Liver (tissue), 9 donors: ENCODE measurements around the gene PPP2R5C. TPM values are rescaled to one million over a fixed set of nuclear protein-coding genes. Genes with fewer than 3 reads are reported as not detected.

ENCODE experiments used
- DNase-seq: peaks from one replicate; pipeline ENCODE4 v3.0.0-alpha.2; 2017; ENCODE audit warnings: low spot score
- H3K27ac ChIP-seq, 2 donors: one replicate each; pipeline ENCODE4 v1.7.0; 2013; ENCODE audit warnings: inconsistent platforms in 2 of 2, low read length in 2 of 2, control low read depth in 1 of 2, low read depth in 1 of 2, mild to moderate bottlenecking in 1 of 2
- H3K27me3 ChIP-seq, 4 donors: one replicate each; pipeline versions ENCODE4 v1.6.1 to v1.7.0; 2013; ENCODE audit warnings: low read length in 3 of 4, inconsistent platforms in 1 of 4, mild to moderate bottlenecking in 1 of 4, moderate library complexity in 1 of 4; ENCODE audit not compliant: control insufficient read depth in 4 of 4, insufficient read depth in 4 of 4
- H3K36me3 ChIP-seq, 4 donors: one replicate each; pipeline versions ENCODE4 v1.6.1 to v1.7.0; 2013; ENCODE audit warnings: low read length in 3 of 4, mild to moderate bottlenecking in 3 of 4, low read depth in 1 of 4, moderate library complexity in 1 of 4; ENCODE audit not compliant: control insufficient read depth in 4 of 4, insufficient read depth in 3 of 4
- H3K4me1 ChIP-seq, 4 donors: one replicate each; pipeline versions ENCODE4 v1.6.1 to v1.7.0; 2013; ENCODE audit warnings: low read length in 3 of 4, mild to moderate bottlenecking in 3 of 4, moderate library complexity in 1 of 4; ENCODE audit not compliant: control insufficient read depth in 4 of 4, insufficient read depth in 4 of 4
- H3K4me3 ChIP-seq, 3 donors: one replicate each; pipeline versions ENCODE4 v1.6.1 to v1.7.0; 2013; ENCODE audit warnings: low read length in 3 of 3, control low read depth in 1 of 3, low read depth in 1 of 3, mild to moderate bottlenecking in 1 of 3
- H3K9ac ChIP-seq, 2 donors: one replicate each; pipeline ENCODE4 v1.7.0; 2013; ENCODE audit warnings: low read length in 2 of 2, mild to moderate bottlenecking in 2 of 2, moderate library complexity in 2 of 2, control low read depth in 1 of 2, low read depth in 1 of 2
- H3K9me3 ChIP-seq, 4 donors: one replicate each; pipeline versions ENCODE4 v1.6.1 to v1.7.0; 2013; ENCODE audit warnings: low read length in 3 of 4; ENCODE audit not compliant: control insufficient read depth in 4 of 4
- ATF3 ChIP-seq: IDR thresholded peaks from 2 replicates; pipeline ENCODE4 v1.6.1; 2016; ENCODE audit warnings: antibody characterized with exemption
- EGR1 ChIP-seq, 2 donors: IDR thresholded peaks; 2 replicates each; pipeline ENCODE4 v1.6.1; 2016 to 2018; ENCODE audit warnings: antibody characterized with exemption in 2 of 2, low read depth in 2 of 2
- FOXA1 ChIP-seq: IDR thresholded peaks from 2 replicates; pipeline ENCODE4 v1.6.1; 2016; ENCODE audit warnings: antibody characterized with exemption
- FOXA2 ChIP-seq: IDR thresholded peaks from 2 replicates; pipeline ENCODE4 v1.6.1; 2016; ENCODE audit warnings: antibody characterized with exemption
- GABPA ChIP-seq, 2 donors: IDR thresholded peaks in 1 of 2; conservative IDR thresholded peaks in 1 of 2; 2 replicates each; pipeline ENCODE4 v1.6.1; 2016; ENCODE audit warnings: antibody characterized with exemption in 2 of 2, mild to moderate bottlenecking in 1 of 2, moderate library complexity in 1 of 2
- HNF4A ChIP-seq, 2 donors: conservative IDR thresholded peaks; 2 replicates each; pipeline ENCODE4 v1.6.1; 2016; ENCODE audit warnings: antibody characterized with exemption in 2 of 2, mild to moderate bottlenecking in 2 of 2
- HNF4G ChIP-seq: IDR thresholded peaks from 2 replicates; pipeline ENCODE4 v1.6.1; 2016; ENCODE audit warnings: antibody characterized with exemption
- JUND ChIP-seq, 2 donors: IDR thresholded peaks; 2 replicates each; pipeline ENCODE4 v1.6.1; 2016; ENCODE audit warnings: antibody characterized with exemption in 2 of 2
- NR2F2 ChIP-seq: IDR thresholded peaks from 2 replicates; pipeline ENCODE4 v1.6.1; 2016; ENCODE audit warnings: antibody characterized with exemption
- RAD21 ChIP-seq, 2 donors: IDR thresholded peaks; 2 replicates each; pipeline ENCODE4 v1.6.1; 2016; ENCODE audit warnings: antibody characterized with exemption in 2 of 2, mild to moderate bottlenecking in 2 of 2
- RXRA ChIP-seq, 2 donors: IDR thresholded peaks; 2 replicates each; pipeline ENCODE4 v1.6.1; 2017 to 2018; ENCODE audit warnings: antibody characterized with exemption in 2 of 2, mild to moderate bottlenecking in 1 of 2
- SP1 ChIP-seq: IDR thresholded peaks from 2 replicates; pipeline ENCODE4 v1.6.1; 2018; ENCODE audit warnings: antibody characterized with exemption, mild to moderate bottlenecking
- TAF1 ChIP-seq: conservative IDR thresholded peaks from 2 replicates; pipeline ENCODE4 v1.6.1; 2016; ENCODE audit warnings: antibody characterized with exemption, mild to moderate bottlenecking
- YY1 ChIP-seq: IDR thresholded peaks from 2 replicates; pipeline ENCODE4 v1.6.1; 2016; ENCODE audit warnings: antibody characterized with exemption, mild to moderate bottlenecking
- WGBS: extraction: QIAGEN DNeasy Blood & Tissue Kit; methylation state at CpG from one replicate; pipeline ENCODE4 v1.1.7; 2013; 5-methylcytosine and 5-hydroxymethylcytosine counted together
- polyA plus RNA-seq, 2 donors: library from polyadenylated mRNA; stranded (reverse) in 1 of 2; unstranded in 1 of 2; fragments of 200-250 nt in 1 of 2; fragments of >200 nt in 1 of 2; fragmentation: Nextera tagmentation in 1 of 2; extraction: Ambion mirVana in 1 of 2; gene quantifications; one replicate each; pipeline versions ENCODE4 v1.2.1 to v1.2.3, GENCODE V29; 2013 to 2015
- total RNA-seq, 2 donors: library from RNA; depleted of rRNA; stranded (reverse); fragments of >200 nt; gene quantifications; one replicate each; pipeline ENCODE4 v1.2.3, GENCODE V29; 2014
- TF ChIP-seq, protein P1 (sequence below): IDR thresholded peaks from 2 replicates; pipeline ENCODE4 v1.6.1; 2016; ENCODE audit warnings: antibody characterized with exemption
- TF ChIP-seq, protein P2 (sequence below): IDR thresholded peaks from 2 replicates; pipeline ENCODE4 v1.6.1; 2016; ENCODE audit warnings: antibody characterized with exemption
- TF ChIP-seq, protein P3 (sequence below): fragments of 150-350 bp; IDR thresholded peaks from 2 replicates; pipeline ENCODE4 v1.5.1; 2017; ENCODE audit warnings: improper control_type of control experiment, low read depth, low read length; ENCODE audit not compliant: missing input control
- TF ChIP-seq, protein P4 (sequence below): IDR thresholded peaks from 2 replicates; pipeline ENCODE4 v1.6.1; 2016; ENCODE audit warnings: antibody characterized with exemption, mild to moderate bottlenecking
- donor health status: healthy.
- donor health status: healthy.
- donor health status: healthy.
- donor health status: healthy.
- donor health status: healthy.

PPP2R5C gene
- total and polyA plus RNA-seq, 4 donors, result 33.5 to 52.3 (median 43.9) TPM

- WGBS, result 92% methylated on average over 7 of the region's 7 CpGs
Measured at GRCh38 chr14:101767618-101768362, 6.3 kb downstream of the PPP2R5C start.

DNA sequence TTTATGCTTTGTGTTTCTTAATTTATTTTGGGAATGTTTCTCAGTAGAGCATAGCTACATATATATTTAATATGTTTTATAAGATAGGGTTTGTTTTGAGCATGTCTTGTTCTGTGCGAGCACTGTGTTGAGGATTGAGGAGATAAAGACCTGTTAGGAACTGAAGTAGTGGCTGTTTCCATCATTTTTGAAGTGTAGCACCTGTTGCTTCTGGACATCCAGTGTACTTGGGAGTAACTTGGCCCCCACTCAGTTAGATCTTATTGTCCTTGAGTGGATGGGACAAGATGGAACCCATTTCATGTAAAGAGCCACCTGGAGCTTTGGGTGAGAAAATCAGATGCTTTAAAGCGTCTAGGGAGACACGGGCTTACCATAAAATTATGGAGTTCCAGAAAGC is 8.7 kb downstream of the PPP2R5C start:
- no peak for TF ChIP-seq FOXA2
- TF ChIP-seq GABPA (IDR thresholded peaks at IDR 0.05 in 1 of 2, conservative IDR thresholded peaks at IDR 0.05 in 1 of 2), result no peak
- TF ChIP-seq SP1, result no peak
- TF ChIP-seq, protein P1, sequence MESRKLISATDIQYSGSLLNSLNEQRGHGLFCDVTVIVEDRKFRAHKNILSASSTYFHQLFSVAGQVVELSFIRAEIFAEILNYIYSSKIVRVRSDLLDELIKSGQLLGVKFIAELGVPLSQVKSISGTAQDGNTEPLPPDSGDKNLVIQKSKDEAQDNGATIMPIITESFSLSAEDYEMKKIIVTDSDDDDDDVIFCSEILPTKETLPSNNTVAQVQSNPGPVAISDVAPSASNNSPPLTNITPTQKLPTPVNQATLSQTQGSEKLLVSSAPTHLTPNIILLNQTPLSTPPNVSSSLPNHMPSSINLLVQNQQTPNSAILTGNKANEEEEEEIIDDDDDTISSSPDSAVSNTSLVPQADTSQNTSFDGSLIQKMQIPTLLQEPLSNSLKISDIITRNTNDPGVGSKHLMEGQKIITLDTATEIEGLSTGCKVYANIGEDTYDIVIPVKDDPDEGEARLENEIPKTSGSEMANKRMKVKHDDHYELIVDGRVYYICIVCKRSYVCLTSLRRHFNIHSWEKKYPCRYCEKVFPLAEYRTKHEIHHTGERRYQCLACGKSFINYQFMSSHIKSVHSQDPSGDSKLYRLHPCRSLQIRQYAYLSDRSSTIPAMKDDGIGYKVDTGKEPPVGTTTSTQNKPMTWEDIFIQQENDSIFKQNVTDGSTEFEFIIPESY, result no peak
- TF ChIP-seq RAD21 (IDR thresholded peaks at IDR 0.05), result no peak
- no peak for TF ChIP-seq JUND (IDR thresholded peaks at IDR 0.05)
- no peak overlapping the region for H3K9ac ChIP-seq
- no peak overlapping the region for H3K27ac ChIP-seq
- H3K4me3 ChIP-seq, result no peak overlapping the region
- 89% methylated on average over 3 of the region's 3 CpGs for WGBS
- H3K4me1 ChIP-seq, result no peaks in the 10 kb centered on the region
- no peak for DNase-seq
- no peaks in the 10 kb centered on the region for H3K27me3 ChIP-seq
- no peaks in the 10 kb centered on the region for H3K9me3 ChIP-seq
- H3K36me3 ChIP-seq, result peaks cover 0 to 7% (median 1%) of the 10 kb centered on the region in 4 donors

More at GRCh38 chr14:101767618-101768362, 6.3 kb downstream of the PPP2R5C start:
- H3K4me1 ChIP-seq, result peaks cover 0 to 9% (median 4%) of the 10 kb centered on the region in 4 donors
- H3K9me3 ChIP-seq, result no peaks in the 10 kb centered on the region
- peaks cover 0 to 7% (median 1%) of the 10 kb centered on the region in 4 donors for H3K36me3 ChIP-seq
- H3K4me3 ChIP-seq, result no peak overlapping the region
- no peak overlapping the region for H3K27ac ChIP-seq
- H3K27me3 ChIP-seq, result no peaks in the 10 kb centered on the region
- no peak overlapping the region for H3K9ac ChIP-seq
- TF ChIP-seq JUND (IDR thresholded peaks at IDR 0.05) (no peak), EGR1 (IDR thresholded peaks at IDR 0.05; ENCODE audit: low read depth in 2 of 2) (no peak), RXRA (IDR thresholded peaks at IDR 0.05) (no peak), FOXA2 (no peak), HNF4A (conservative IDR thresholded peaks at IDR 0.05) (no peak), HNF4G (no peak), NR2F2 (no peak), ATF3 (no peak)
- DNase-seq, result no peak

DNA sequence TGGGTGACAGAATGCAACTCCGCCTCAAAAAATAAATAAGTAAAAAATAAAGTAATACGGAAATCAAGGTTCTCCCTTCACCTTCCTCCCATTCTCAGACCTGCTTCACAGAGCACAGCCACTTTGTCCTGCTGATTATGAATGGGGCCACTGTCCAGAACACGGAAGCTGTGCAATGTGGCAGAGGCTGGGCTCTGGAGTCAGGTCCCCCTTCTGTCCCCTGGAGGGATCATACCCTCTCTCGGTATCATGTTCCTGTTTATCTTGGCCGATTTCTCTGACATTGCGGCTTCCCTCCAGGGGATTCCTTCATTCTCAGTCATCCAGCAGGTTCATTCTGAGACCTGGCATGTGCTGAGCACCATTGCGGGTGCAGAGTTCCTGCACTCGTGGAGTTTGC is 11.3 kb downstream of the PPP2R5C start:
- DNase-seq, result no peak
- Histone ChIP-seq H3K27me3 (no peaks in the 10 kb centered on the region), H3K36me3 (no peaks in the 10 kb centered on the region), H3K9ac (no peak overlapping the region), H3K9me3 (no peaks in the 10 kb centered on the region), H3K4me1 (no peaks in the 10 kb centered on the region), H3K27ac (no peak overlapping the region), H3K4me3 (no peak overlapping the region)
- WGBS, result 83% methylated on average over 8 of the region's 8 CpGs
- TF ChIP-seq FOXA1 (no peak), RXRA (IDR thresholded peaks at IDR 0.05) (no peak), ATF3 (no peak), YY1 (no peak), SP1 (no peak), TAF1 (no peak), HNF4G (no peak), EGR1 (IDR thresholded peaks at IDR 0.05; ENCODE audit: low read depth in 2 of 2) (no peak), RAD21 (IDR thresholded peaks at IDR 0.05) (no peak), JUND (IDR thresholded peaks at IDR 0.05) (no peak)
- TF ChIP-seq, protein P2, sequence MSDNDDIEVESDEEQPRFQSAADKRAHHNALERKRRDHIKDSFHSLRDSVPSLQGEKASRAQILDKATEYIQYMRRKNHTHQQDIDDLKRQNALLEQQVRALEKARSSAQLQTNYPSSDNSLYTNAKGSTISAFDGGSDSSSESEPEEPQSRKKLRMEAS, result no peak
- TF ChIP-seq, protein P3, sequence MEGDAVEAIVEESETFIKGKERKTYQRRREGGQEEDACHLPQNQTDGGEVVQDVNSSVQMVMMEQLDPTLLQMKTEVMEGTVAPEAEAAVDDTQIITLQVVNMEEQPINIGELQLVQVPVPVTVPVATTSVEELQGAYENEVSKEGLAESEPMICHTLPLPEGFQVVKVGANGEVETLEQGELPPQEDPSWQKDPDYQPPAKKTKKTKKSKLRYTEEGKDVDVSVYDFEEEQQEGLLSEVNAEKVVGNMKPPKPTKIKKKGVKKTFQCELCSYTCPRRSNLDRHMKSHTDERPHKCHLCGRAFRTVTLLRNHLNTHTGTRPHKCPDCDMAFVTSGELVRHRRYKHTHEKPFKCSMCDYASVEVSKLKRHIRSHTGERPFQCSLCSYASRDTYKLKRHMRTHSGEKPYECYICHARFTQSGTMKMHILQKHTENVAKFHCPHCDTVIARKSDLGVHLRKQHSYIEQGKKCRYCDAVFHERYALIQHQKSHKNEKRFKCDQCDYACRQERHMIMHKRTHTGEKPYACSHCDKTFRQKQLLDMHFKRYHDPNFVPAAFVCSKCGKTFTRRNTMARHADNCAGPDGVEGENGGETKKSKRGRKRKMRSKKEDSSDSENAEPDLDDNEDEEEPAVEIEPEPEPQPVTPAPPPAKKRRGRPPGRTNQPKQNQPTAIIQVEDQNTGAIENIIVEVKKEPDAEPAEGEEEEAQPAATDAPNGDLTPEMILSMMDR, result no peak
- TF ChIP-seq, protein P4, sequence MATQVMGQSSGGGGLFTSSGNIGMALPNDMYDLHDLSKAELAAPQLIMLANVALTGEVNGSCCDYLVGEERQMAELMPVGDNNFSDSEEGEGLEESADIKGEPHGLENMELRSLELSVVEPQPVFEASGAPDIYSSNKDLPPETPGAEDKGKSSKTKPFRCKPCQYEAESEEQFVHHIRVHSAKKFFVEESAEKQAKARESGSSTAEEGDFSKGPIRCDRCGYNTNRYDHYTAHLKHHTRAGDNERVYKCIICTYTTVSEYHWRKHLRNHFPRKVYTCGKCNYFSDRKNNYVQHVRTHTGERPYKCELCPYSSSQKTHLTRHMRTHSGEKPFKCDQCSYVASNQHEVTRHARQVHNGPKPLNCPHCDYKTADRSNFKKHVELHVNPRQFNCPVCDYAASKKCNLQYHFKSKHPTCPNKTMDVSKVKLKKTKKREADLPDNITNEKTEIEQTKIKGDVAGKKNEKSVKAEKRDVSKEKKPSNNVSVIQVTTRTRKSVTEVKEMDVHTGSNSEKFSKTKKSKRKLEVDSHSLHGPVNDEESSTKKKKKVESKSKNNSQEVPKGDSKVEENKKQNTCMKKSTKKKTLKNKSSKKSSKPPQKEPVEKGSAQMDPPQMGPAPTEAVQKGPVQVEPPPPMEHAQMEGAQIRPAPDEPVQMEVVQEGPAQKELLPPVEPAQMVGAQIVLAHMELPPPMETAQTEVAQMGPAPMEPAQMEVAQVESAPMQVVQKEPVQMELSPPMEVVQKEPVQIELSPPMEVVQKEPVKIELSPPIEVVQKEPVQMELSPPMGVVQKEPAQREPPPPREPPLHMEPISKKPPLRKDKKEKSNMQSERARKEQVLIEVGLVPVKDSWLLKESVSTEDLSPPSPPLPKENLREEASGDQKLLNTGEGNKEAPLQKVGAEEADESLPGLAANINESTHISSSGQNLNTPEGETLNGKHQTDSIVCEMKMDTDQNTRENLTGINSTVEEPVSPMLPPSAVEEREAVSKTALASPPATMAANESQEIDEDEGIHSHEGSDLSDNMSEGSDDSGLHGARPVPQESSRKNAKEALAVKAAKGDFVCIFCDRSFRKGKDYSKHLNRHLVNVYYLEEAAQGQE, result no peak
